Immature natural killer cell (primary cell): ENCODE data around the gene LRRK1. TPM values are rescaled to one million over a fixed set of nuclear protein-coding genes. Genes with fewer than 3 reads are reported as not detected.
"Not testable (repeated sequence)": the region's sequence is repeated elsewhere in the genome, so short reads cannot be mapped to it uniquely, and the experiment has no call there.

ENCODE experiments used
- DNase-seq, 3 donors: peaks; one replicate each; pipeline ENCODE4 v3.0.0; 2022; ENCODE audit warnings: mixed read lengths in 1 of 3
- H3K27ac Mint-ChIP-seq, 6 donors: one replicate each; pipeline ENCODE4 v1.8.0; 2020; ENCODE audit warnings: mixed read lengths in 6 of 6, mild to moderate bottlenecking in 5 of 6, inconsistent platforms in 4 of 6, moderate library complexity in 3 of 6
- H3K27me3 Mint-ChIP-seq, 3 donors: one replicate each; pipeline ENCODE4 v1.8.0; 2020 to 2021; ENCODE audit warnings: low read depth in 3 of 3, mild to moderate bottlenecking in 3 of 3, mixed read lengths in 3 of 3, moderate library complexity in 3 of 3, inconsistent platforms in 1 of 3
- H3K36me3 Mint-ChIP-seq, 3 donors: one replicate each; pipeline ENCODE4 v1.8.0; 2020; ENCODE audit warnings: mixed read lengths in 3 of 3, inconsistent platforms in 2 of 3, mild to moderate bottlenecking in 2 of 3
- H3K4me1 Mint-ChIP-seq, 2 donors: one replicate each; pipeline ENCODE4 v1.8.0; 2020; ENCODE audit warnings: inconsistent platforms in 2 of 2, mild to moderate bottlenecking in 2 of 2, mixed read lengths in 2 of 2, moderate library complexity in 1 of 2
- H3K4me3 Mint-ChIP-seq, 5 donors: one replicate each; pipeline ENCODE4 v1.8.0; 2020; ENCODE audit warnings: mild to moderate bottlenecking in 5 of 5, mixed read lengths in 5 of 5, inconsistent platforms in 3 of 5, moderate library complexity in 3 of 5
- H3K9me3 Mint-ChIP-seq, 6 donors: one replicate each; pipeline ENCODE4 v1.8.0; 2020; ENCODE audit warnings: mild to moderate bottlenecking in 6 of 6, mixed read lengths in 6 of 6, inconsistent platforms in 4 of 6, moderate library complexity in 3 of 6
- polyA plus RNA-seq, 3 donors: library from polyadenylated mRNA; unstranded; fragments of 300-500 nt; fragmentation: Illumina TruSeq; gene quantifications; one replicate each; pipeline ENCODE4 v1.2.3, GENCODE V29; 2021

LRRK1 gene
- polyA plus RNA-seq, 3 donors from 2014 or later: 0.02 TPM; not detected in 2

GRCh38 chr15:101089579-101090427 is 170.6 kb downstream of the LRRK1 start:
- H3K9me3 Mint-ChIP-seq: no peaks in the 10 kb centered on the region

GRCh38 chr15:101090428-101090790 is 171.3 kb downstream of the LRRK1 start:
- no peak for DNase-seq
- H3K27ac Mint-ChIP-seq: no peak overlapping the region
- no peaks in the 10 kb centered on the region for H3K36me3 Mint-ChIP-seq
- H3K27me3 Mint-ChIP-seq: peaks cover 0 to 5% (median 4%) of the 10 kb centered on the region in 3 donors
- H3K4me1 Mint-ChIP-seq: no peaks in the 10 kb centered on the region
- H3K9me3 Mint-ChIP-seq: no peaks in the 10 kb centered on the region
- no peak overlapping the region for H3K4me3 Mint-ChIP-seq

More at GRCh38 chr15:101089579-101090427, 170.6 kb downstream of the LRRK1 start:
- no peaks in the 10 kb centered on the region for H3K4me1 Mint-ChIP-seq
- H3K4me3 Mint-ChIP-seq: no peak overlapping the region
- no peak overlapping the region for H3K27ac Mint-ChIP-seq
- H3K36me3 Mint-ChIP-seq: no peaks in the 10 kb centered on the region
- H3K27me3 Mint-ChIP-seq: peaks cover 0 to 5% (median 4%) of the 10 kb centered on the region in 3 donors
- DNase-seq: no peak

- Mint-ChIP-seq H3K36me3 (no peaks in the 10 kb centered on the region), H3K27ac (no peak overlapping the region), H3K9me3 (no peaks in the 10 kb centered on the region), H3K27me3 (peaks cover 0 to 5% (median 4%) of the 10 kb centered on the region in 3 donors), H3K4me1 (no peaks in the 10 kb centered on the region), H3K4me3 (no peak overlapping the region)
- DNase-seq: no peak
Observed at GRCh38 chr15:101091080-101092017, 172.2 kb downstream of the LRRK1 start.

GRCh38 chr15:101092156-101092866 is 173.2 kb downstream of the LRRK1 start:
- H3K27ac Mint-ChIP-seq: no peak overlapping the region
- H3K27me3 Mint-ChIP-seq: peaks cover 3 to 6% (median 5%) of the 10 kb centered on the region in 3 donors
- no peak for DNase-seq
- H3K9me3 Mint-ChIP-seq: no peaks in the 10 kb centered on the region
- no peaks in the 10 kb centered on the region for H3K36me3 Mint-ChIP-seq
- H3K4me3 Mint-ChIP-seq: no peak overlapping the region
- H3K4me1 Mint-ChIP-seq: no peaks in the 10 kb centered on the region

- no peaks in the 10 kb centered on the region for H3K4me1 Mint-ChIP-seq
- H3K27ac Mint-ChIP-seq: no peak overlapping the region
- peaks cover 3 to 6% (median 5%) of the 10 kb centered on the region in 3 donors for H3K27me3 Mint-ChIP-seq
- no peaks in the 10 kb centered on the region for H3K36me3 Mint-ChIP-seq
- H3K4me3 Mint-ChIP-seq: no peak overlapping the region
- no peak for DNase-seq
- no peaks in the 10 kb centered on the region for H3K9me3 Mint-ChIP-seq
Observed at GRCh38 chr15:101092867-101093202, 173.7 kb downstream of the LRRK1 start.

GRCh38 chr15:101093958-101094357 is 174.8 kb downstream of the LRRK1 start:
- H3K27ac Mint-ChIP-seq: no peak overlapping the region
- no peak overlapping the region for H3K4me3 Mint-ChIP-seq
- no peaks in the 10 kb centered on the region for H3K9me3 Mint-ChIP-seq
- DNase-seq: no peak
- H3K27me3 Mint-ChIP-seq: peaks cover 3 to 6% (median 5%) of the 10 kb centered on the region in 3 donors
- no peaks in the 10 kb centered on the region for H3K4me1 Mint-ChIP-seq
- no peaks in the 10 kb centered on the region for H3K36me3 Mint-ChIP-seq

GRCh38 chr15:101095796-101096406 is 176.7 kb downstream of the LRRK1 start:
- not testable (repeated sequence) for H3K27ac Mint-ChIP-seq, H3K27me3 Mint-ChIP-seq, H3K9me3 Mint-ChIP-seq, H3K4me1 Mint-ChIP-seq, H3K36me3 Mint-ChIP-seq, H3K4me3 Mint-ChIP-seq, DNase-seq

- Mint-ChIP-seq H3K36me3 (no peaks in the 10 kb centered on the region), H3K27me3 (peaks cover 0 to 6% (median 3%) of the 10 kb centered on the region in 3 donors), H3K4me1 (no peaks in the 10 kb centered on the region), H3K4me3 (no peak overlapping the region), H3K9me3 (no peaks in the 10 kb centered on the region), H3K27ac (no peak overlapping the region)
- DNase-seq: no peak
Observed at GRCh38 chr15:101097111-101097510, 178.0 kb downstream of the LRRK1 start.

GRCh38 chr15:101099183-101099582 is 180.0 kb downstream of the LRRK1 start:
- no peaks in the 10 kb centered on the region for H3K36me3 Mint-ChIP-seq
- peaks cover 0 to 3% (median 3%) of the 10 kb centered on the region in 3 donors for H3K27me3 Mint-ChIP-seq
- H3K9me3 Mint-ChIP-seq: no peaks in the 10 kb centered on the region
- DNase-seq: no peak
- H3K4me1 Mint-ChIP-seq: no peaks in the 10 kb centered on the region
- no peak overlapping the region for H3K4me3 Mint-ChIP-seq
- H3K27ac Mint-ChIP-seq: no peak overlapping the region

GRCh38 chr15:101100118-101100517 is 181.0 kb downstream of the LRRK1 start:
- no peak for DNase-seq
- Mint-ChIP-seq H3K27ac (no peak overlapping the region), H3K36me3 (no peaks in the 10 kb centered on the region), H3K27me3 (peaks cover 0 to 3% (median 3%) of the 10 kb centered on the region in 3 donors), H3K4me3 (no peak overlapping the region), H3K4me1 (no peaks in the 10 kb centered on the region), H3K9me3 (no peaks in the 10 kb centered on the region)

GRCh38 chr15:101100593-101101442 is 181.7 kb downstream of the LRRK1 start:
- no peaks in the 10 kb centered on the region for H3K4me1 Mint-ChIP-seq
- no peaks in the 10 kb centered on the region for H3K9me3 Mint-ChIP-seq
- H3K4me3 Mint-ChIP-seq: no peak overlapping the region
- no peaks in the 10 kb centered on the region for H3K36me3 Mint-ChIP-seq
- H3K27ac Mint-ChIP-seq: no peak overlapping the region
- peaks cover 0 to 3% (median 3%) of the 10 kb centered on the region in 3 donors for H3K27me3 Mint-ChIP-seq
- DNase-seq: no peak

- H3K27me3 Mint-ChIP-seq: peaks cover 0 to 4% (median under 1%) of the 10 kb centered on the region in 3 donors
- no peak overlapping the region for H3K4me3 Mint-ChIP-seq
- no peaks in the 10 kb centered on the region for H3K36me3 Mint-ChIP-seq
- H3K9me3 Mint-ChIP-seq: no peaks in the 10 kb centered on the region
- DNase-seq: no peak
- peak overlapping the region in 1 of 6 donors; percentile 32 for H3K27ac Mint-ChIP-seq
- H3K4me1 Mint-ChIP-seq: no peaks in the 10 kb centered on the region
Observed at GRCh38 chr15:101101676-101102075, 182.5 kb downstream of the LRRK1 start.

- no peak for DNase-seq
- Mint-ChIP-seq H3K9me3 (no peaks in the 10 kb centered on the region), H3K27ac (no peak overlapping the region)
Observed at GRCh38 chr15:101102746-101103145, 183.6 kb downstream of the LRRK1 start.

More at GRCh38 chr15:101102746-101103145, 183.6 kb downstream of the LRRK1 start:
- Mint-ChIP-seq H3K4me1 (no peaks in the 10 kb centered on the region), H3K36me3 (no peaks in the 10 kb centered on the region), H3K27me3 (peaks cover 0 to 9% (median 2%) of the 10 kb centered on the region in 3 donors), H3K4me3 (no peak overlapping the region)
